ENCODE data around the gene ATP9B.
A peak's percentile ranks its signal among the peaks of the same experiment; 100 is the strongest.

The ATP9B gene

DNA sequence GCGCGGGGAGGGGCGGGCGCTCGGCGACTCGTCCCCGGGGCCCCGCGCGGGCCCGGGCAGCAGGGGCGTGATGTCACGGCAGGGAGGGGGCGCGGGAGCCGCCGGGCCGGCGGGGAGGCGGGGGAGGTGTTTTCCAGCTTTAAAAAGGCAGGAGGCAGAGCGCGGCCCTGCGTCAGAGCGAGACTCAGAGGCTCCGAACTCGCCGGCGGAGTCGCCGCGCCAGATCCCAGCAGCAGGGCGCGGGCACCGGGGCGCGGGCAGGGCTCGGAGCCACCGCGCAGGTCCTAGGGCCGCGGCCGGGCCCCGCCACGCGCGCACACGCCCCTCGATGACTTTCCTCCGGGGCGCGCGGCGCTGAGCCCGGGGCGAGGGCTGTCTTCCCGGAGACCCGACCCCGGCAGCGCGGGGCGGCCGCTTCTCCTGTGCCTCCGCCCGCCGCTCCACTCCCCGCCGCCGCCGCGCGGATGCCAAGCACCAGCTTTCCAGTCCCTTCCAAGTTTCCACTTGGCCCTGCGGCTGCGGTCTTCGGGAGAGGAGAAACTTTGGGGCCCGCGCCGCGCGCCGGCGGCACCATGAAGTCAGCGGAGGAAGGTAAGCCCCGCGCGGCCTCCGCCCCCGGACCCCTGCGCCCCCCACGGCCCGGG is 326.7 kb downstream of the ATP9B start, which contains the start of gene NFATC1:
NFATC1 (plus strand) TSS at position 170 of the 644 bp plus-strand sequence; CDS start at position 465, 295 bp downstream.
- no peak within 1 kb of the TSS; the same call in 1 of the 2 replicates for H3K27ac ChIP-seq (ENCODE audit: low read depth, low read length)
- H3K79me2 ChIP-seq (ENCODE audit: control insufficient read depth, insufficient read depth, low read length, unreplicated experiment) = no peaks in the 10 kb centered on the region
- H3K27me3 ChIP-seq (ENCODE audit: insufficient read depth, low read length) = peaks cover 23% of the 10 kb centered on the region
- H3K4me1 ChIP-seq (ENCODE audit: control insufficient read depth, insufficient read depth, low read length, unreplicated experiment) = peaks cover 8% of the 10 kb centered on the region
- H3K36me3 ChIP-seq (ENCODE audit: insufficient read depth, low read length) = no peaks in the 10 kb centered on the region
- peak within 1 kb of the TSS; percentile 80 for H3K4me3 ChIP-seq (ENCODE audit: low read depth, low read length)
- H2AFZ ChIP-seq (ENCODE audit: low read length, unreplicated experiment) = peak within 1 kb of the TSS; percentile 78

GRCh38 chr18:79396431-79397246 is 327.4 kb downstream of the ATP9B start:
- H3K4me1 ChIP-seq (ENCODE audit: control insufficient read depth, insufficient read depth, low read length, unreplicated experiment) = peaks cover 8% of the 10 kb centered on the region
- H3K79me2 ChIP-seq (ENCODE audit: control insufficient read depth, insufficient read depth, low read length, unreplicated experiment) = no peaks in the 10 kb centered on the region
- H3K4me3 ChIP-seq (ENCODE audit: low read depth, low read length) = peak overlapping the region; percentile 73
- no peak overlapping the region for H3K27ac ChIP-seq (ENCODE audit: low read depth, low read length)
- H2AFZ ChIP-seq (ENCODE audit: low read length, unreplicated experiment) = peak overlapping the region; percentile 78
- H3K27me3 ChIP-seq (ENCODE audit: insufficient read depth, low read length) = peaks cover 23% of the 10 kb centered on the region
- no peaks in the 10 kb centered on the region for H3K36me3 ChIP-seq (ENCODE audit: insufficient read depth, low read length)

GRCh38 chr18:79397247-79397829 is 328.1 kb downstream of the ATP9B start:
- H3K27me3 ChIP-seq (ENCODE audit: insufficient read depth, low read length) = peaks cover 22% of the 10 kb centered on the region
- H3K36me3 ChIP-seq (ENCODE audit: insufficient read depth, low read length) = no peaks in the 10 kb centered on the region
- no peak overlapping the region for H2AFZ ChIP-seq (ENCODE audit: low read length, unreplicated experiment)
- H3K27ac ChIP-seq (ENCODE audit: low read depth, low read length) = no peak overlapping the region
- no peaks in the 10 kb centered on the region for H3K79me2 ChIP-seq (ENCODE audit: control insufficient read depth, insufficient read depth, low read length, unreplicated experiment)
- peaks cover 8% of the 10 kb centered on the region for H3K4me1 ChIP-seq (ENCODE audit: control insufficient read depth, insufficient read depth, low read length, unreplicated experiment)
- no peak overlapping the region for H3K4me3 ChIP-seq (ENCODE audit: low read depth, low read length)

- Histone ChIP-seq H3K27ac (ENCODE audit: low read depth, low read length) (no peak overlapping the region), H3K4me3 (ENCODE audit: low read depth, low read length) (no peak overlapping the region), H2AFZ (ENCODE audit: low read length, unreplicated experiment) (no peak overlapping the region), H3K4me1 (ENCODE audit: control insufficient read depth, insufficient read depth, low read length, unreplicated experiment) (peaks cover 5% of the 10 kb centered on the region), H3K27me3 (ENCODE audit: insufficient read depth, low read length) (peaks cover 14% of the 10 kb centered on the region; the same call in 1 of the 2 replicates), H3K79me2 (ENCODE audit: control insufficient read depth, insufficient read depth, low read length, unreplicated experiment) (no peaks in the 10 kb centered on the region), H3K36me3 (ENCODE audit: insufficient read depth, low read length) (no peaks in the 10 kb centered on the region)
These were observed 328.9 kb downstream of the ATP9B start for GRCh38 chr18:79397830-79398761.

GRCh38 chr18:79399275-79400081 is 330.3 kb downstream of the ATP9B start:
- Histone ChIP-seq H3K4me1 (ENCODE audit: control insufficient read depth, insufficient read depth, low read length, unreplicated experiment) (no peaks in the 10 kb centered on the region), H3K27ac (ENCODE audit: low read depth, low read length) (no peak overlapping the region), H2AFZ (ENCODE audit: low read length, unreplicated experiment) (no peak overlapping the region), H3K79me2 (ENCODE audit: control insufficient read depth, insufficient read depth, low read length, unreplicated experiment) (no peaks in the 10 kb centered on the region), H3K27me3 (ENCODE audit: insufficient read depth, low read length) (peaks cover 12% of the 10 kb centered on the region; the same call in 1 of the 2 replicates), H3K4me3 (ENCODE audit: low read depth, low read length) (peak overlapping the region; percentile 81), H3K36me3 (ENCODE audit: insufficient read depth, low read length) (no peaks in the 10 kb centered on the region)

- H3K36me3 ChIP-seq (ENCODE audit: insufficient read depth, low read length) = no peaks in the 10 kb centered on the region
- H2AFZ ChIP-seq (ENCODE audit: low read length, unreplicated experiment) = peak overlapping the region; percentile 38
- H3K4me3 ChIP-seq (ENCODE audit: low read depth, low read length) = peak overlapping the region; percentile 81
- no peaks in the 10 kb centered on the region for H3K4me1 ChIP-seq (ENCODE audit: control insufficient read depth, insufficient read depth, low read length, unreplicated experiment)
- no peak overlapping the region for H3K27ac ChIP-seq (ENCODE audit: low read depth, low read length)
- no peaks in the 10 kb centered on the region for H3K79me2 ChIP-seq (ENCODE audit: control insufficient read depth, insufficient read depth, low read length, unreplicated experiment)
- H3K27me3 ChIP-seq (ENCODE audit: insufficient read depth, low read length) = peaks cover 6% of the 10 kb centered on the region; the same call in 1 of the 2 replicates
These were observed 330.9 kb downstream of the ATP9B start for GRCh38 chr18:79400091-79400590.

GRCh38 chr18:79400591-79401381 is 331.6 kb downstream of the ATP9B start:
- no peaks in the 10 kb centered on the region for H3K79me2 ChIP-seq (ENCODE audit: control insufficient read depth, insufficient read depth, low read length, unreplicated experiment)
- no peak overlapping the region for H3K27ac ChIP-seq (ENCODE audit: low read depth, low read length)
- H3K36me3 ChIP-seq (ENCODE audit: insufficient read depth, low read length) = no peaks in the 10 kb centered on the region
- peak overlapping the region; percentile 38 for H2AFZ ChIP-seq (ENCODE audit: low read length, unreplicated experiment)
- H3K4me1 ChIP-seq (ENCODE audit: control insufficient read depth, insufficient read depth, low read length, unreplicated experiment) = no peaks in the 10 kb centered on the region
- peak overlapping the region; percentile 81 for H3K4me3 ChIP-seq (ENCODE audit: low read depth, low read length)
- H3K27me3 ChIP-seq (ENCODE audit: insufficient read depth, low read length) = peaks cover 6% of the 10 kb centered on the region; the same call in 1 of the 2 replicates

GRCh38 chr18:79401494-79402208 is 332.5 kb downstream of the ATP9B start:
- H3K27ac ChIP-seq (ENCODE audit: low read depth, low read length) = no peak overlapping the region
- H3K27me3 ChIP-seq (ENCODE audit: insufficient read depth, low read length) = peaks cover 4% of the 10 kb centered on the region; the same call in 1 of the 2 replicates
- no peak overlapping the region for H2AFZ ChIP-seq (ENCODE audit: low read length, unreplicated experiment)
- no peak overlapping the region for H3K4me3 ChIP-seq (ENCODE audit: low read depth, low read length)
- no peaks in the 10 kb centered on the region for H3K79me2 ChIP-seq (ENCODE audit: control insufficient read depth, insufficient read depth, low read length, unreplicated experiment)
- H3K36me3 ChIP-seq (ENCODE audit: insufficient read depth, low read length) = no peaks in the 10 kb centered on the region
- H3K4me1 ChIP-seq (ENCODE audit: control insufficient read depth, insufficient read depth, low read length, unreplicated experiment) = no peaks in the 10 kb centered on the region

Data from ACC112 (cell line).